IPS-NIHi7 (cell line): ENCODE data around the gene CYP19A1.

Experiments
- DNase-seq: peaks from one replicate; pipeline ENCODE4 v3.0.0; 2012; ENCODE audit warnings: mixed read lengths; ENCODE audit errors: extremely low spot score

CYP19A1 gene

GRCh38 chr15:51325167-51325566 is 13.2 kb downstream of the CYP19A1 start:
- DNase-seq = no peak

GRCh38 chr15:51323749-51324148 is 14.6 kb downstream of the CYP19A1 start:
- no peak for DNase-seq

- no peak for DNase-seq
Observed at GRCh38 chr15:51322621-51323296, 15.6 kb downstream of the CYP19A1 start.

GRCh38 chr15:51321316-51321715 is 17.1 kb downstream of the CYP19A1 start:
- DNase-seq = no peak

GRCh38 chr15:51320843-51321242 is 17.6 kb downstream of the CYP19A1 start:
- no peak for DNase-seq

- DNase-seq = no peak
Observed at GRCh38 chr15:51319539-51319938, 18.9 kb downstream of the CYP19A1 start.

GRCh38 chr15:51318382-51319150 is 19.8 kb downstream of the CYP19A1 start:
- no peak for DNase-seq

- DNase-seq = no peak
Observed at GRCh38 chr15:51316636-51317035, 21.8 kb downstream of the CYP19A1 start.

GRCh38 chr15:51315726-51316125 is 22.7 kb downstream of the CYP19A1 start:
- DNase-seq = no peak

- no peak for DNase-seq
Observed at GRCh38 chr15:51314391-51315337, 23.7 kb downstream of the CYP19A1 start.

GRCh38 chr15:51313644-51314280 is 24.6 kb downstream of the CYP19A1 start:
- DNase-seq = no peak

GRCh38 chr15:51313074-51313393 is 25.4 kb downstream of the CYP19A1 start:
- no peak for DNase-seq

- DNase-seq = no peak
Observed at GRCh38 chr15:51312166-51313073, 26.0 kb downstream of the CYP19A1 start.

- no peak for DNase-seq
Observed at GRCh38 chr15:51311510-51311909, 26.9 kb downstream of the CYP19A1 start.

GRCh38 chr15:51310064-51310463 is 28.3 kb downstream of the CYP19A1 start:
- no peak for DNase-seq

GRCh38 chr15:51307811-51308210 is 30.6 kb downstream of the CYP19A1 start:
- DNase-seq = no peak

- DNase-seq = no peak
Observed at GRCh38 chr15:51307325-51307724, 31.1 kb downstream of the CYP19A1 start.

GRCh38 chr15:51303462-51303980 is 34.9 kb downstream of the CYP19A1 start:
- no peak for DNase-seq

GRCh38 chr15:51302480-51302879 is 35.9 kb downstream of the CYP19A1 start:
- no peak for DNase-seq

- DNase-seq = no peak
Observed at GRCh38 chr15:51299187-51300015, 39.0 kb downstream of the CYP19A1 start.
